NCI-H1048 (cell line): ENCODE measurements around the gene C11orf16.
A peak's percentile ranks its signal among the peaks of the same experiment; 100 is the strongest.
"Not testable (repeated sequence)": the region's sequence is repeated elsewhere in the genome, so short reads cannot be mapped to it uniquely, and the experiment has no call there.

Experiments
- DNase-seq: peaks from one replicate; lab custom pipeline; 2025; lab: John Stamatoyannopoulos, UW

Gene C11orf16

DNA sequence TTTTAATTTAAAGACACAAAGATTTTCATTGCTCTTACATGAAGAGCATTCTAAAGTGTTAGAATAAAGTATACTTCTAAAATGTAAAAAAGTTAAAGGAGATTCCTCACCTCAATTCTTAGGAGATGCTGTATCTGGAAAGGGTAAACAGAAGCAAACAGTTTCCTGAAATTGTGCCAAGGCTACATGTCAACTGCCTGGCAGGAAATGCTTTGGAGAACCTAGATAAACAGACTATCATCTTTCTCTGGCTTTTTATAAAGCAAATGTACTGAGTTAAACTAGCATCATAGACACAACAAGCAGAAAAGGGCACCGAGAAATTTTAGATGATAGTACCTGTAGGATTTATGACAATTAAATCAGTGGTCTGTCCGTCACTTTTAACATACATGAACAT lies 46.4 kb downstream of the C11orf16 start:
- DNase-seq = no peak

DNA sequence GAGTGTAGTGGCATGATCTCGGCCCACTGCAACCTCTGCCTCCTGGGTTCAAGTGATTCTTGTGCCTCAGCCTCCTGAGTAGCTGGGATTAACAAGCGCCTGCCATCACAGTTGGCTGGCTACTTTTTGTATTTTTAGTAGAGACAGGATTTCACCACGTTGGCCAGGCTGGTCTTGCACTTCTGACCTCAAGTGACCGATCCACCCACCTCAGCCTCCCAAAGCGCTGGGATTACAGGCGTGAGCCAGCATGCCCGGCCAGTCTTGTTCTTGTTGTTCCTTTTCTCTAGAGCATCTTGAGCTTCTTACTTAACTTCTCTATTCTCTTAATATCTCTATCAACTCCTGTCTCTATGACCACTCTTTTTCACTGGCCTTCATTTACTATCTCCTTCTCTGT lies 51.2 kb downstream of the C11orf16 start:
- not testable (repeated sequence) for DNase-seq

DNA sequence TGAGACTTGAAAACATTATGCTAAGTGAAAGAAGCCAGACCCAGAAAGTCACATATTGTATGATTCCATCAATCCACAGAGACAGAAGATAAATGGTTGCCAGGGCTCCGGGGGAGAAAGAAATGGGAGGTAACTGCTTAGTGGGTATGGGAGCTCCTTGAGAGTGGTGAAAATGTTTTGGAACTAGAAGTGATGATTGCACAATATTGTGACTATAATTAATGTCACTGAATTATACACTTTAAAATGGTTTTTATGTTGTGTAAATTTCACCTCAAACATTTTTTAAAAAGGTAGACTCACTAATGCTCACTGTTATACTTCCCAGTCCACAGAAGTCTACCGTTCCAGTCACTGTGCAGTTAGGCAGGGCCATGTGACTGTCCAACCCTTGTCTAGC lies 54.0 kb downstream of the C11orf16 start:
- no peak for DNase-seq

DNA sequence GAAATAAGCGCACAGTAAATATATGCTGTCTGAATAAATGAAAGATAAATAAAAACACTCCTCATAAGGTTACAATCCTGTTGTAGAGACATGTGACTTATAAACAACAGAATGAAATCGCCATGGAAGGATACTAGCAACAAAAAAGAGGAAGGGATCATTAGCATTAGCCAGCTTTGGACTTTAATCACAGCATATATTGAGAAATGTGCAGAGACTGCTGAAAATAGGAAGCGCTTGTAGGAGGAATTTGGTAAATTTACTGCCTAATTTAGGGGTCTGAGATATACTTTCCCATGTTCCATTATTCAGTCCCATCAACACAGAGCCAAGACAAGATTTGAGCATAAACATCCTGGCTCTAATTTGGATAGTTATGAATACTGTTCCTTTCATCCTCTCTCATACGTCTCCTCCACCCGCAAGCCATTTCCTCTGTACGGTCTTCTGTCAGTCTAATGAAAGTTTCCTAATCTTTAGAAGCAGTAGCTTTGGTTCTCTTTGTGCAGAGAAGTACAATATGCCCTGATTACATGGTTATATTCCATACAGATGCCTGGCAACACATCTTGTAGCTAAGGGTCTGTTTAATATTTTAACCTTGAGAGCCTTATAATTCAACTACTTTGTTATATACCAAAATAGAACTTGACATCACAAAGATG lies 58.9 kb downstream of the C11orf16 start:
- no peak for DNase-seq

DNA sequence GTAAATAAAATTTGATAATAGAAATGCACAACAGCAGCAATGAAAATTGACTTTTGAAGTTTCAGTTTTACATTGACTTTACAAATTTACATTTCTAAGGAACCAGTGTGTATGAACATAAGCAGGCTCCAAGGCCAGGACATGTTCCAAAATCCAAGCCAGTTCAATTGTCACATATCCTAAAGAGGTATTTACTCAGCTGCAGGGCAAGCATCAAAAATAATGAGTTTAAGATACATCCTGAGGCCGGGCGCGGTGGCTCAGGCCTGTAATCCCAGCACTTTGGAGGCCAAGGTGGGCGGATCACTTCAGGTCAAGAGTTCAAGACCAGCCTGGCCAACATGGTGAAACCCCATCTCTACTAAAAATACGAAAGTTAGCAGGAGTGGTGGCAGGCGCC lies 60.8 kb downstream of the C11orf16 start:
- DNase-seq = no peak

DNA sequence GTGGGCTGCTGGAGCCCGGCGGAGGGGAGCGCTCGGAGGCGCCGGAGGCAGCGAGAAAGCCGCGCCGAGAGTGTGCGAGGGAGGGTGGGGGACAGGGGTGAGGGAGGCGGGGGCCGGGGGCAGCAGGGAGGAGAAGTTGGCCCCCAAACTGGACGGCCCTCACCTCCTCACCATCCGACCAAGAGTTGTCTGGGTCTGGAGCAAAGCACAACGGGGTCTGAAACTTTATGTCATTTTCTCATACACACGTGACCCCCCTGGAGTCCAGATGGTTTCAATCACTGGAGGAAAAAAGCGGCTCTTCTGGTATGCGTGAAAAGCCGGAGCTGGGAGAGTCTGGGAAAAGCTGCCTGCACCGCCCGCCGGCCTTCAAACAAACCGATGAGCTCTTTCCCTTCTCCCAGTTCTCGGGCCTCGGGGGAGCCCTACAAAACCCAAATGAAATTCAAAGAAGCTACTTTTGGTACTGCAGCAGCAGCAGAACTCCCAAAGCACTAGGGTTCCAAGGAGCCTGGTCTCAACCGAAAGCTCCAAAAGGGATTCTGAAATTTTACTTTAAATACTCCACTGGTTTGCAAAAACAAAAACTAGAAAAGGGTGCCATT lies 61.5 kb downstream of the C11orf16 start:
- peak; percentile 34 for DNase-seq

DNA sequence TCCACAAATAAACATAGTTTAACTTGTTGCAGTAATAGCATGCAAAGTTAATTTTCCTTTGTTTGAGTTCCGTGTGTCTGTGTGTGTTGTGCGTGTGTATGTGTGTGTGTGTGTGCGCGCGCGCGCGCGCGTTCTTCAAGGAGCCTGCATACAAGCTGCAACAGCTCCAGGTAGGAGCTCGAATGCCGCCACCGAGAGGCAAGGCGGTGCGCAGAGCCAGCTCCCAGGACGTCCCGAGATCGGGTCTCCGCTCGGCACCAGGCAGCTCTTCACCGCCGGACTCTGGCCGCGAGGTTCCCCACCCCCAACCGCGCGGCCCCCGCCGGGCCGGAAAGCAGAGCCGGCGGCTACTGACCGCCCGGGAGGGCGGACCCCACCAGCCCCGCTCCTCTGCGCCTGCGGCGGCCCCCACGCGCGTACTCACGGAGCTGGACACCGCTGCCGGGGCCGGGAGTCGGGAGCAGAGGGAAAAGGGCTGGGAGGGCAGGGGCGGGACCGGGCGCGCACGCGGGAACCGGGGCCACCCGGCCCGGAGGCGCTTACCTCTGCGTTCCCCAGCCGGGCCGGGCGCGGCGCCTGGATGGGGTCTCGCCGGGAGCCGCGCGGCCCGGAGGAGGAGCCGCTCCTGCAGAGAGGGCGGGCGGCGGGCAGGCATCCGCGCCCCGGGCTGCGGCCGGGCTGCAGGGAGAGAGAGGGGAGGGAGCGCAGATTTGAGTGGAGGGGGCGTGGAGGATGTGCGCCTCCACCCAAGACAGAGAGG lies 62.2 kb downstream of the C11orf16 start:
- no peak for DNase-seq
